Thymus (tissue), 11 donors: Measurements from ENCODE around the gene GALNT2. TPM values are rescaled to one million over a fixed set of nuclear protein-coding genes. Genes with fewer than 3 reads are reported as not detected.
A peak's percentile ranks its signal among the peaks of the same experiment; 100 is the strongest.

Experiments
- DNase-seq, 9 donors: peaks; one replicate each; pipeline ENCODE4 v3.0.0-alpha.2; 2013; ENCODE audit warnings: low spot score in 9 of 9, low read depth in 6 of 9, missing footprints in 1 of 9
- H3K27ac ChIP-seq, 2 donors: one replicate each; pipeline ENCODE4 v1.5.1; 2013; ENCODE audit warnings: control low read depth in 1 of 2, low read depth in 1 of 2, low read length in 1 of 2, mild to moderate bottlenecking in 1 of 2, moderate library complexity in 1 of 2
- H3K27me3 ChIP-seq, 2 donors: one replicate each; pipeline ENCODE4 v1.5.1; 2013; ENCODE audit warnings: low read length in 1 of 2; ENCODE audit not compliant: control insufficient read depth in 2 of 2, insufficient read depth in 1 of 2
- H3K36me3 ChIP-seq, 2 donors: one replicate each; pipeline ENCODE4 v1.5.1; 2013; ENCODE audit warnings: low read length in 1 of 2, mild to moderate bottlenecking in 1 of 2, moderate library complexity in 1 of 2; ENCODE audit not compliant: control insufficient read depth in 2 of 2, insufficient read depth in 2 of 2
- H3K4me1 ChIP-seq, 2 donors: one replicate each; pipeline ENCODE4 v1.5.1; 2013; ENCODE audit warnings: low read length in 2 of 2; ENCODE audit not compliant: control insufficient read depth in 2 of 2, insufficient read depth in 2 of 2
- H3K4me3 ChIP-seq, 2 donors: one replicate each; pipeline ENCODE4 v1.5.1; 2013; ENCODE audit warnings: low read length in 2 of 2, control low read depth in 1 of 2, mild to moderate bottlenecking in 1 of 2
- H3K9me3 ChIP-seq, 2 donors: one replicate each; pipeline ENCODE4 v1.5.1; 2013; ENCODE audit warnings: low read length in 1 of 2, mild to moderate bottlenecking in 1 of 2; ENCODE audit not compliant: control insufficient read depth in 2 of 2, insufficient read depth in 1 of 2
- WGBS: extraction: QIAGEN DNeasy Blood & Tissue Kit; methylation state at CpG from one replicate; pipeline ENCODE4 v1.1.7; 2013; 5-methylcytosine and 5-hydroxymethylcytosine counted together
- polyA plus RNA-seq: library from polyadenylated mRNA; stranded (reverse); fragments of 200-250 nt; gene quantifications from one replicate; pipeline ENCODE4 v1.2.3, GENCODE V29; 2013
- total RNA-seq: library from RNA; stranded (reverse); fragments of 120-200 nt; gene quantifications from one replicate; pipeline ENCODE4 v1.2.4, GENCODE V29; 2013
- donor health status: healthy.

Gene GALNT2
- total and polyA plus RNA-seq, 2 donors = 33.9 to 42.5 TPM

GRCh38 chr1:230100932-230101331 lies 33.9 kb downstream of the GALNT2 start:
- Histone ChIP-seq H3K4me1 (peaks cover 37 to 67% of the 10 kb centered on the region in 2 donors), H3K9me3 (no peaks in the 10 kb centered on the region), H3K36me3 (peaks cover 6 to 25% of the 10 kb centered on the region in 2 donors), H3K4me3 (no peak overlapping the region), H3K27me3 (no peaks in the 10 kb centered on the region), H3K27ac (peak overlapping the region in 1 of 2 donors; percentile 42)
- DNase-seq = no peak
- 92% methylated on average over 3 of the region's 3 CpGs for WGBS

- Histone ChIP-seq H3K9me3 (no peaks in the 10 kb centered on the region), H3K4me1 (peaks cover 41 to 71% of the 10 kb centered on the region in 2 donors), H3K36me3 (peaks cover 6 to 28% of the 10 kb centered on the region in 2 donors), H3K27me3 (no peaks in the 10 kb centered on the region), H3K4me3 (no peak overlapping the region), H3K27ac (peak overlapping the region in 1 of 2 donors; percentile 42)
- no peak for DNase-seq
- WGBS = 77% methylated on average over 2 of the region's 2 CpGs
These were observed 34.5 kb downstream of the GALNT2 start for GRCh38 chr1:230101556-230101955.

- peaks cover 46 to 76% of the 10 kb centered on the region in 2 donors for H3K4me1 ChIP-seq
- peak overlapping the region in 1 of 2 donors; percentile 42 for H3K27ac ChIP-seq
- H3K36me3 ChIP-seq = peaks cover 6 to 32% of the 10 kb centered on the region in 2 donors
- no peak overlapping the region for H3K4me3 ChIP-seq
- DNase-seq = no peak
- 86% methylated on average over 5 of the region's 5 CpGs for WGBS
- H3K27me3 ChIP-seq = no peaks in the 10 kb centered on the region
- no peaks in the 10 kb centered on the region for H3K9me3 ChIP-seq
These were observed 35.0 kb downstream of the GALNT2 start for GRCh38 chr1:230102046-230102445.

- H3K4me3 ChIP-seq = no peak overlapping the region
- no peak for DNase-seq
- H3K27me3 ChIP-seq = no peaks in the 10 kb centered on the region
- peaks cover 51 to 80% of the 10 kb centered on the region in 2 donors for H3K4me1 ChIP-seq
- peak overlapping the region in 1 of 2 donors; percentile 74 for H3K27ac ChIP-seq
- 98% methylated on average over 4 of the region's 4 CpGs for WGBS
- H3K9me3 ChIP-seq = no peaks in the 10 kb centered on the region
- peaks cover 6 to 35% of the 10 kb centered on the region in 2 donors for H3K36me3 ChIP-seq
These were observed 35.4 kb downstream of the GALNT2 start for GRCh38 chr1:230102472-230102871.

GRCh38 chr1:230103306-230104173 lies 36.5 kb downstream of the GALNT2 start:
- Histone ChIP-seq H3K36me3 (peaks cover 6 to 37% of the 10 kb centered on the region in 2 donors), H3K27me3 (no peaks in the 10 kb centered on the region), H3K27ac (peak overlapping the region; percentile 32 to 74), H3K4me3 (no peak overlapping the region), H3K4me1 (peaks cover 60 to 88% of the 10 kb centered on the region in 2 donors), H3K9me3 (no peaks in the 10 kb centered on the region)
- DNase-seq = peak in 1 of 9 donors; percentile 60
- WGBS = 82% methylated on average over 5 of the region's 5 CpGs

GRCh38 chr1:230104395-230105244 lies 37.6 kb downstream of the GALNT2 start:
- H3K4me3 ChIP-seq = no peak overlapping the region
- H3K9me3 ChIP-seq = peaks cover 0 to 6% of the 10 kb centered on the region in 2 donors
- DNase-seq = peak in 4 of 9 donors; percentile 62 to 82 (median 64)
- peaks cover 66 to 88% of the 10 kb centered on the region in 2 donors for H3K4me1 ChIP-seq
- no peaks in the 10 kb centered on the region for H3K27me3 ChIP-seq
- peak overlapping the region; percentile 62 to 74 for H3K27ac ChIP-seq
- H3K36me3 ChIP-seq = peaks cover 0 to 27% of the 10 kb centered on the region in 2 donors
- 15% methylated on average over 19 of the region's 19 CpGs for WGBS

GRCh38 chr1:230105245-230105753 lies 38.3 kb downstream of the GALNT2 start:
- Histone ChIP-seq H3K4me1 (peaks cover 70 to 92% of the 10 kb centered on the region in 2 donors), H3K9me3 (peaks cover 0 to 6% of the 10 kb centered on the region in 2 donors), H3K27me3 (no peaks in the 10 kb centered on the region), H3K27ac (peak overlapping the region; percentile 62 to 74), H3K36me3 (peaks cover 0 to 29% of the 10 kb centered on the region in 2 donors), H3K4me3 (no peak overlapping the region)
- WGBS = 66% methylated on average over 12 of the region's 12 CpGs
- no peak for DNase-seq

GRCh38 chr1:230105754-230106625 lies 39.0 kb downstream of the GALNT2 start:
- Histone ChIP-seq H3K4me1 (peaks cover 77 to 99% of the 10 kb centered on the region in 2 donors), H3K27me3 (no peaks in the 10 kb centered on the region), H3K36me3 (peaks cover 0 to 29% of the 10 kb centered on the region in 2 donors), H3K9me3 (peaks cover 0 to 6% of the 10 kb centered on the region in 2 donors), H3K27ac (peak overlapping the region; percentile 46 to 74), H3K4me3 (no peak overlapping the region)
- DNase-seq = no peak
- WGBS = 92% methylated on average over 10 of the region's 10 CpGs
